ENCODE measurements around the gene CPEB3.

GRCh38 chr10:92054807-92055206 is 236.1 kb downstream of the CPEB3 start:
- no peak for TF ChIP-seq POLR2AphosphoS5 (IDR thresholded peaks at IDR 0.05; ENCODE audit: low read depth, low read length)
- no peak for TF ChIP-seq SIN3A (IDR thresholded peaks at IDR 0.05; ENCODE audit: borderline replicate concordance, insufficient read depth, low read length)
